Measurements from ENCODE around the gene SPATS2L. TPM values are rescaled to one million over a fixed set of nuclear protein-coding genes. Genes with fewer than 3 reads are reported as not detected.

Gene SPATS2L
- total and polyA plus RNA-seq, 9 donors: 36.5 to 93.0 (median 70.6) TPM

DNA sequence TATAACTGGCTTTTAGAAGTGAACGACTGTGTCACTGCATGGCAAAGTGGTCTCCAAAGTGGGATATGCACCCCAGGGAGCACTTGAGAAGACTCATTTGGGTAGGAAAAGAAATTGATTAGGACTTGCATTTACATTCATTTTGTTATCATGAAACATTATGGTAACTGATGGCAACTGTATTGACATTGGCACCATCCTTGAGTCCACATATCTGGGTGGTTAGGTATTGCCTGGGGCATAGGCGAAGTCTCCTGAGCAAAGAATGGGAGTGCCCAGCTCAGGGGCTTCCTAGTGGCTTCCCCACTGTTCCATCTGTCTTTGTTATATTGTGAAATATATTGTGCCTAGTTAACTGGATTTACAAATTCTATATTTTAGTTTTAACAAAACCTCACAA lies 29.2 kb downstream of the SPATS2L start:
- H3K9me3 ChIP-seq: no peaks in the 10 kb centered on the region
- DNase-seq: no peak
- no peak overlapping the region for H3K27ac ChIP-seq
- H3K4me1 ChIP-seq (ENCODE audit: insufficient read depth): peaks cover 10% of the 10 kb centered on the region
- WGBS, 3 donors: 91 to 99% (median 96%) methylated on average over 2 of the region's 2 CpGs
- H3K4me3 ChIP-seq: no peak overlapping the region
- no peaks in the 10 kb centered on the region for H3K27me3 ChIP-seq
- intact Hi-C loops (cut with DNase I): no loop called here
- TF ChIP-seq CTCF (IDR thresholded peaks at IDR 0.05) (no peak), POLR2A (IDR thresholded peaks at IDR 0.05) (no peak), EP300 (IDR thresholded peaks at IDR 0.05) (no peak)
- no peaks in the 10 kb centered on the region for H3K36me3 ChIP-seq

GRCh38 chr2:200336980-200337615 lies 30.6 kb downstream of the SPATS2L start:
- TF ChIP-seq POLR2A (IDR thresholded peaks at IDR 0.05) (no peak), CTCF (IDR thresholded peaks at IDR 0.05) (no peak), EP300 (IDR thresholded peaks at IDR 0.05) (no peak)
- H3K36me3 ChIP-seq: no peaks in the 10 kb centered on the region
- WGBS, 3 donors: 17 to 21% (median 20%) methylated on average over 3 of the region's 3 CpGs
- H3K27me3 ChIP-seq: no peaks in the 10 kb centered on the region
- H3K4me1 ChIP-seq (ENCODE audit: insufficient read depth): peaks cover 13% of the 10 kb centered on the region
- H3K4me3 ChIP-seq: no peak overlapping the region
- intact Hi-C loops (cut with DNase I): no loop called here
- no peaks in the 10 kb centered on the region for H3K9me3 ChIP-seq
- no peak for DNase-seq
- no peak overlapping the region for H3K27ac ChIP-seq

DNA sequence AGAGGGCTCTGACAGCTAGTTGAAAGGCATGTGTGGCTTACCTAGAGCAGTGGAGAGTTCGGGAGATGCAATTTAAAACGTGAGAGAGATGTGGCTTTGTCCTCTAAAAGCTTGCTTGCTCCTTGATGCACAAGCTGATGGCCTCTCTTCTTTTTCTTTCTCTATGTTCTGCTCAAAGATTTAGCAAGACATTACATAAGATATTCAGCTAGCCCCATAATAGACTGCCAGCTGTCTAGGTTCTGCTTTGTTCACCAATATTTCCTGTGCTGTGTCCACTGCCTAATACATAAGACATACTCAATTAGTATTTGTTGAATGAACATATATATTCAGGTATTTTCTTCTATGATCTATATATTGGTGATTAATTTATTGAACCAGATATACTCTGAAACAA lies 31.1 kb downstream of the SPATS2L start:
- Histone ChIP-seq H3K36me3 (no peaks in the 10 kb centered on the region), H3K4me1 (ENCODE audit: insufficient read depth) (peaks cover 13% of the 10 kb centered on the region), H3K4me3 (no peak overlapping the region), H3K9me3 (no peaks in the 10 kb centered on the region), H3K27ac (no peak overlapping the region), H3K27me3 (no peaks in the 10 kb centered on the region)
- intact Hi-C loops (cut with DNase I): no loop called here
- 48 to 66% (median 63%) methylated on average over 2 of the region's 2 CpGs for WGBS, 3 donors
- no peak for TF ChIP-seq POLR2A (IDR thresholded peaks at IDR 0.05)
- no peak for DNase-seq

GRCh38 chr2:200338692-200339091 lies 32.2 kb downstream of the SPATS2L start:
- TF ChIP-seq EP300 (IDR thresholded peaks at IDR 0.05) (no peak), CTCF (IDR thresholded peaks at IDR 0.05) (no peak), POLR2A (IDR thresholded peaks at IDR 0.05) (no peak)
- WGBS, 3 donors: 72 to 81% (median 80%) methylated on average over 4 of the region's 4 CpGs
- no peak overlapping the region for H3K27ac ChIP-seq
- H3K4me3 ChIP-seq: no peak overlapping the region
- H3K9me3 ChIP-seq: no peaks in the 10 kb centered on the region
- intact Hi-C loops (cut with DNase I): no loop called here
- H3K4me1 ChIP-seq (ENCODE audit: insufficient read depth): peaks cover 13% of the 10 kb centered on the region
- H3K36me3 ChIP-seq: no peaks in the 10 kb centered on the region
- no peak for DNase-seq
- H3K27me3 ChIP-seq: no peaks in the 10 kb centered on the region

- Histone ChIP-seq H3K9me3 (no peaks in the 10 kb centered on the region), H3K4me1 (ENCODE audit: insufficient read depth) (peaks cover 11% of the 10 kb centered on the region), H3K27ac (no peak overlapping the region), H3K36me3 (no peaks in the 10 kb centered on the region), H3K27me3 (no peaks in the 10 kb centered on the region), H3K4me3 (no peak overlapping the region)
- WGBS, 3 donors: 38 to 50% (median 45%) methylated on average over 6 of the region's 6 CpGs
- intact Hi-C loops (cut with DNase I): no loop called here
- no peak for DNase-seq
- TF ChIP-seq CTCF (IDR thresholded peaks at IDR 0.05) (no peak), POLR2A (IDR thresholded peaks at IDR 0.05) (no peak), EP300 (IDR thresholded peaks at IDR 0.05) (no peak)
Observed at GRCh38 chr2:200340508-200341224, 34.2 kb downstream of the SPATS2L start.

All from ovary (tissue), 9 donors.